RWPE1 (cell line): ENCODE results near the gene PLEKHB1.

Experiments
- CTCF ChIA-PET: fragments of 350-600 bp; sonication (Branson Sonifier 250); formaldehyde crosslinking; extraction: SDS; loops from one replicate; lab custom pipeline; 2021; lab: Yijun Ruan, JAX
- POLR2A ChIA-PET: fragments of 400-600 bp; formaldehyde crosslinking; extraction: SDS; loops from one replicate; lab custom pipeline; 2020; ENCODE audit warnings: antibody characterized with exemption; ENCODE audit not compliant: low non-redundant PET; lab: Yijun Ruan, JAX
- DNase-seq: peaks from one replicate; pipeline ENCODE4 v3.0.0; 2012; ENCODE audit warnings: low spot score
- H3K27ac ChIP-seq: fragments of 450-650 bp; 2 replicates; pipeline ENCODE4 v1.5.1; 2017
- TF ChIP-seq, protein P1 (sequence below): fragments of 450-650 bp; conservative IDR thresholded peaks from 2 replicates; pipeline ENCODE4 v1.5.1; 2017; ENCODE audit warnings: low read depth, mild to moderate bottlenecking

PLEKHB1 gene

DNA sequence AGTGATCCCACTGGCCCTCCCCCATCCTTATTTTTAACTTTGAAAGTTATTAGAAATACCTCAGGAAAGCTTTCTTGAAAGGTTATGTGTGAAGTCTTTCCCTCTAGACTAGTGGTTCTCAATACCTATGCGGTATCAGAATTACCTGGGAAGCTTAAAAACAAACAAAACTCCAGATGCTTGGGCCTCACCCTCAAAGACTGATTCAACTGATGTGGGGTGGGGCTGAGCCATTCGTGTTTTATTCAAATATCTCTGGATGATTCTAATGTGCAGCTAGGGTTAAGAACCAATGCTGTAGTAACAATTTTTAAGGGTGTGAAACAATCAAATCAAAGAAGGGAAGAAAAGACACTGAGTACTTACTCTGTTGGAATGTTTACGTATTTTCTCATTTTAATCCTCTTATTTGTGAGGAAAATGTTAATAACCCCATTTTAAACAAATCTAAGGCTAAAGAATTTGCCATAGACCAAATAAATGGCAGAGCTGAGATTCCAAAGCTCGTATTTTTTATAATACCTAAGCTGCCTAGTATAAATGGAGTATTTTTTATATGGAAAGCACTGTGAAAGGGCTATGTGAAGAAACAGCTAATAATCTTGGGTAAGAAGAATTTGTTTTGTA is 47.6 kb downstream of the PLEKHB1 start:
- POLR2A ChIA-PET: no interaction called here
- no peak overlapping the region for H3K27ac ChIP-seq
- no peak for DNase-seq
- CTCF ChIA-PET: interaction anchor here (0.6 kb wide), 2 partner anchors 14 to 1096 kb away, joined by 3 to 5 read pairs; no protein-coding TSS in a partner anchor
- TF ChIP-seq, protein P1, sequence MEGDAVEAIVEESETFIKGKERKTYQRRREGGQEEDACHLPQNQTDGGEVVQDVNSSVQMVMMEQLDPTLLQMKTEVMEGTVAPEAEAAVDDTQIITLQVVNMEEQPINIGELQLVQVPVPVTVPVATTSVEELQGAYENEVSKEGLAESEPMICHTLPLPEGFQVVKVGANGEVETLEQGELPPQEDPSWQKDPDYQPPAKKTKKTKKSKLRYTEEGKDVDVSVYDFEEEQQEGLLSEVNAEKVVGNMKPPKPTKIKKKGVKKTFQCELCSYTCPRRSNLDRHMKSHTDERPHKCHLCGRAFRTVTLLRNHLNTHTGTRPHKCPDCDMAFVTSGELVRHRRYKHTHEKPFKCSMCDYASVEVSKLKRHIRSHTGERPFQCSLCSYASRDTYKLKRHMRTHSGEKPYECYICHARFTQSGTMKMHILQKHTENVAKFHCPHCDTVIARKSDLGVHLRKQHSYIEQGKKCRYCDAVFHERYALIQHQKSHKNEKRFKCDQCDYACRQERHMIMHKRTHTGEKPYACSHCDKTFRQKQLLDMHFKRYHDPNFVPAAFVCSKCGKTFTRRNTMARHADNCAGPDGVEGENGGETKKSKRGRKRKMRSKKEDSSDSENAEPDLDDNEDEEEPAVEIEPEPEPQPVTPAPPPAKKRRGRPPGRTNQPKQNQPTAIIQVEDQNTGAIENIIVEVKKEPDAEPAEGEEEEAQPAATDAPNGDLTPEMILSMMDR: no peak

DNA sequence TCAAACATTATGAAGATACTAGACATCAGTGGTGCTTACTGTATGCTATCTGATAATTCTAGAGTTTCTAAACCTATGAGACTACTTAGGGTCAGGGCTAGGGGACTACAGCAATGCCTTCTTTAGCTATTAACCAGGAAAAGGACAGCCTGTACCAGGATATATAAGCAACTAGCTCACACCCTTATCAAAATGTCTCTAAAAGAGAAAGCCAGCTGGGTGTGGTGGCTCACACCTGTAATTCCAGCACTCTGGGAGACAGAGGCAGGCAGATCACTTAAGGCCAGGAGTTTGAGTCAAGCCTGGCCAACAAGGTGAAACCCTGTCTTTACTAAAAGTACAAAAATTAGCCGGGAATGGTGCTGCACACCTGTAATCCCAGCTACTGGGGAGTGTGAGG is 58.7 kb downstream of the PLEKHB1 start:
- H3K27ac ChIP-seq: no peak overlapping the region
- CTCF ChIA-PET: interaction anchor here (0.6 kb wide), 1 partner anchor 9 kb away, joined by 3 read pairs; no protein-coding TSS in a partner anchor
- TF ChIP-seq, protein P1: no peak
- POLR2A ChIA-PET: no interaction called here
- DNase-seq: no peak

DNA sequence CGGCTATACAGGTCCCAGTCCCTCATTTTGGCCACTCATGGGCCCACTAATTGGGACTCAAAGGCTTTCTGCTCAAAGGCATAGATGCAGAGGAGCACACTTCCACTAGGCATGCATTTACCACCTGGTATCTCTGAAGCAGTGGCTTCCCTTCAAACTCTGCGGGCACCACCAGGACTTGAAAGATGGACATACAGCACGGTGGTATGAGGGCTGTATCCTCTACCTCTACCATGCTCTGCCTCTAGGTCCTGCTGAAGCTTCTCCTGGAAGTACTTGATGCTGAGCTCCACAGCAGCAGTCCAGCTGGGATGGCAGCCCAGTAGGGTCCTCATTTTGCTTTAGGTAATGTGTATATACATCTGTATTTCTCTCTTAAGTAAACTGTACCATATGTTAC is 64.6 kb downstream of the PLEKHB1 start:
- H3K27ac ChIP-seq: no peak overlapping the region
- ChIA-PET POLR2A (no interaction called here), CTCF (interaction anchor here (0.7 kb wide), 2 partner anchors 61 to 288 kb away, joined by 3 to 5 read pairs; no protein-coding TSS in a partner anchor)
- DNase-seq: no peak
- TF ChIP-seq, protein P1: no peak
